Left colon (tissue), 2 donors: Measurements from ENCODE around the gene GSTO1. TPM values are rescaled to one million over a fixed set of nuclear protein-coding genes. Genes with fewer than 3 reads are reported as not detected.
A peak's percentile ranks its signal among the peaks of the same experiment; 100 is the strongest.
"Not testable (repeated sequence)": the region's sequence is repeated elsewhere in the genome, so short reads cannot be mapped to it uniquely, and the experiment has no call there.

Source experiments
- ATAC-seq: fragments of 200-7000 bp; cut with Tn5 transposase; one replicate; pipeline ENCODE4 v1.9.1; 2020; ENCODE audit warnings: mild to moderate bottlenecking, moderate library complexity
- DNase-seq, 2 donors: peaks; one replicate each; pipeline ENCODE4 v3.0.0-alpha.2; 2020
- intact Hi-C, 2 donors: fragments of 100-400 bp; cut with DNase I in 1 of 2; cut with micrococcal nuclease in 1 of 2; formaldehyde crosslinking; loops; one replicate each; pipeline versions ENCODE4 v1.11.2 to v1.14.0; 2022; cut with DNase I, micrococcal nuclease
- total RNA-seq, 2 donors: library from RNA; stranded (reverse); fragmentation: NEBNext Ultra II Directional; extraction: Animal tissue kit (Norgen Biotek cat#: 25700); gene quantifications; one replicate each; pipeline ENCODE4 v1.2.1, GENCODE V29; 2021
- donor health status: DM: no; HTN: no; CAD: no.
- donor health status: DM: yes; HTN: yes; CAD: no.

Gene GSTO1
- total RNA-seq, 2 donors from 2014 or later: 67.5 to 71.2 TPM

DNA sequence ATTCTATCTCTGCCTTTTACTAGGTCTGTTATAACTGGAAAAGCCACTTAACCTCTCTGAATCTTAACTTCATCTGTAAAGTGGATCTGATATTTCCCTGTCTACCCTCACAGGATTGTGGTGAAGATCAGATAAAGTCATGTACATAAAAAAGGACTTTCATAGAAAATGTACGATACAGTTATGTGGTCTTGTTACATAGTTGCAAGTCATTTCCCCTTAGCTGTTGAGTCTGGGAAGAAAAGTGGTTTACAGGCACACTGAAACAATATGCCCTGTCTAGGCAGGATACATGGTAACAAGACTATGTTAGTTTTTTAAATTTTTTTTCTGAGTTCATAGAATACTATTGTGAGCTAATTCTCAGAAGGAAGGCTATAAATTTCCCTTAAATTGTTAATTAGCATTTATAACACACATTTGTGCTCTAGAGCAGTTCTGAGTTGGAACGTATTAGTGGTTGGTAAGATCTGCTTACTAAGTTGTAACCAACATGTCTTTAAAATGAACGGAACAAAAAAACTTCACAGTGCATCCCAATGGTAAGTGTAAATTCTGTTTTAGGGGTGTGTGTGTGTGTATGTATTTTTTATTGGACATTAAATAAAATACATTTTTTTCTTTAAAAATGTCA, 7.1 kb upstream of the GSTO1 start:
- intact Hi-C loops: no loop called here
- ATAC-seq: no peak
- no peak for DNase-seq

DNA sequence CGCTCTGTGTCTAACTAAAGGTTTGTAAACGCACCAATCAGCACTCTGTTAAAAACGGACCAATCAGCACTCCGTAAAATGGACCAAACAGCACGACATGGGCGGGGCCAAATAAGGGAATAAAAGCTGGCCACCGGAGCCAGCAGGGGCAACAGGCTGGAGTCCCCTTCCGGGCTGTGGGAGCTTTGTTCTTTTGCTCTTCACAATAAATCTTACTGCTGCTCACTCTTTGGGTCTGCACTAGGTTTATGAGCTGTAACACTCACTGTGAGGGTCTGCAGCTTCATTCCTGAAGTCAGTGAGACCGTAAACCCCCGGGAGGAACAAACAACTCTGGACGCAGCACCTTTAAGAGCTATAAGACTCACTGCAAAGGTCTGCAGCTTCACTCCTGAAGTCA, 5.8 kb upstream of the GSTO1 start:
- DNase-seq, ATAC-seq, intact Hi-C loops: not testable (repeated sequence)

DNA sequence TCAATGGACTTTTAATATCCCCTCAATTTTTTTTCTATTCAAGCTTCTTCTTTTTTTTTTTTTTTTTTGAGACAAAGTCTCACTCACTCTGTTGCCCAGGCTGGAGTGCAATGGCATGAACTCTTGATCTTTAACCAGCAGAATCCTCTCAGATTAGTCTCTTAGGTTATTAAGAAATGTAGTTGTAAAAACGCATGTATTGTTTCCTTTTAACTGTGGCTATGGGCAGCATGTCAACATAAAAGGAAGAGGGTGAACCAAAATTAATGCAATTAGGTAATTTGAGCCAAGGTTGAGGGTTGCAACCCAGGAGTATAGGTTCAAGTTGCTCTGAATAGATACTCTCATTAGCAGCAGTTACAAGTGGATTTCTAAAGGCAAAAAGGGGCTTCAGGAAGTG, 4.3 kb upstream of the GSTO1 start:
- ATAC-seq (no peak), DNase-seq (no peak)
- intact Hi-C loops: no loop called here

DNA sequence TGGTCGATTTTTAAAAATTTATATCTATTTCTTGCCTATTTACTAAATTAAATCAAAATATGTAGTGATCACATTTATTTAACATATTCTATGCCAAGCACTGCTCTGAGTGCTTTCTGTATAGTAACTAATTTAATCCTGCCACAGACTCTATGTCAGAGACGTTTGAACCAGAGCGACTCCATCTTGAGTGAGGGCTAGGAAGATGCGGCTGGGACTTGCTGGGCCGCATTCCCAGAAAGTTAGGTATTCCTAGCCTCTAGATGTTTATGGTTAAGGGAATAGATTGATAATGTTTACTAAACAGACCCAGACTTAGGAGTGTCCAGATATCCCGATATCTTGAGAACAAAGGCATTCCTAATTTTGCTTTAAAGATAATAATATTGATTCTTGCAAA, 3.2 kb upstream of the GSTO1 start:
- ATAC-seq: no peak
- intact Hi-C loops: no loop called here
- DNase-seq: no peak

DNA sequence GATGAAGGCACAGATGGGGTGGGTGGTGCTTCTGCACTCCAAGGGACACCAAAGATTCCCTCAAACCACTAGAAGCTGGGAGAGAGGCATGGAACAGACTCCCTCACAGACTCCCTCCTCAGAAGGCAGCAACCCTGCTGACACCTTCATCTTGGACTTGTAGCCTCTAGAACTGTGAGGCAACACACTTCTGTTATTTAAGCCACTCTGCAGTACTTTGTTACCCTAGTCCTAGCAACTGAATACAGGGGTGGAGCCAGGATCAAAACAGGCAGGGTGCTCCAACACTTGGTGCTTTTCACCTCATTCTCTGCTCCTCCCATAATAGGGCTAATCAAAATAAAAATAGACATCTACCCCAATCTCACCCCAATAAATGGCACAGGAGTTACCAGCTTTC, 2.3 kb upstream of the GSTO1 start:
- DNase-seq (no peak), ATAC-seq (no peak)
- intact Hi-C loops: no loop called here

DNA sequence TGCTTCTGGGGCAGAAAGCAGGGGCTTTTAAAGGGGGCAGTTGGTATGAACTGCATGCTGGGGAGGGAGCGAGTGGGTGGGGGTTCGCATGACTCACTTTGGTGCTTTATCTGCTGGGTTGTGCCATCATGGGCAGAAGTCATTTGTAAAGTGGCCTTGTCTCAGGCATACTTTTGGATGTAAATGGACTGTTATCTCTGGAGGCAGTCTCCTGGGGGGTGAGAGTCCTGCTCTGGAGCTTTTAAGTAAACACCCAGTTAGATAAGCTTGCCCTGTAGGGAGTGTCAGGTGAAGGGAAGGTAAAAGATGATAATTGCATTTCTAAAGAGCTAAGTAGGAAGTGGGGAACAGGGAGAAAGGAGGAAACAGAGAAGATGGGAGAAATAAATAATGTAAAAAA, 1.6 kb upstream of the GSTO1 start:
- DNase-seq (no peak), ATAC-seq (peak; percentile 48)
- intact Hi-C loops: no loop called here

DNA sequence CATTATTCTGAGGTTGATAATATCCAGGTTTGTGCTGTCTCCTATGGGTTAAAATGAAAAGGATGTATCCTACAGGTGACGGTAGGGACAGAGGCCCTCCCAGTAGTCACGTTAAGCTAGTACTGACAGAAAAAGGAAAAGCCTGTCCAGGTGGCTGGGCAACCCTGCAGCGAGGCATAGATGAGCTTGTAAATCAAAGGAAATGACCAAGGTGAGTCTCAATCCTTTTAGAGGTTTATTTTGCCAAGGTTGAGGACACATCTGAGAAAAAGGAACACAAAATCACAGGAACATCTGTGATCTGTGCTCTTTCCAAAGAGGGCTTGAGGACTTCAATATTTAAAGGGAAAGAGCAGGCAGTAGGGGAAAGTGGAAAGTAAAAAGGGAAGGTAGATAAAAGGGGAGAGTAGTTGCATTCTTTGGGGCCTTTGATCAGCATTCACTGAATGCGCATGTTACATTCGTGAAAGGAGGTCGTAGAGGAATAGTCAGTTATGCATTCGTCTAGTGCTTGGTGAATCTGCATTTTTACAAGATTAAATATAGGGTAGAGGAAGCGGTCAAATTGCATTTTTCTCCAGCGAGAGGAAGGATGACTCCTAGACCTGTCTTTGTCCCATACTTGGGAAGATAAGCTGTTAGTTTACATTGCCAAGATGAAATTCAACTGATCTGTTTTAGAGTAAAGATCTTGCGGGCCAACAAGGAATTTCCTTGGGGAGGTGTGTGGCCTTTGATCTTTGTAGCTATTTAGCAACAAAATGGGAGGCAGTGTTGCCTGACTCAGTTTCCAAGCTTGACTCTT, 884 bp upstream of the GSTO1 start:
- intact Hi-C loops: no loop called here
- no peak for DNase-seq
- no peak for ATAC-seq

DNA sequence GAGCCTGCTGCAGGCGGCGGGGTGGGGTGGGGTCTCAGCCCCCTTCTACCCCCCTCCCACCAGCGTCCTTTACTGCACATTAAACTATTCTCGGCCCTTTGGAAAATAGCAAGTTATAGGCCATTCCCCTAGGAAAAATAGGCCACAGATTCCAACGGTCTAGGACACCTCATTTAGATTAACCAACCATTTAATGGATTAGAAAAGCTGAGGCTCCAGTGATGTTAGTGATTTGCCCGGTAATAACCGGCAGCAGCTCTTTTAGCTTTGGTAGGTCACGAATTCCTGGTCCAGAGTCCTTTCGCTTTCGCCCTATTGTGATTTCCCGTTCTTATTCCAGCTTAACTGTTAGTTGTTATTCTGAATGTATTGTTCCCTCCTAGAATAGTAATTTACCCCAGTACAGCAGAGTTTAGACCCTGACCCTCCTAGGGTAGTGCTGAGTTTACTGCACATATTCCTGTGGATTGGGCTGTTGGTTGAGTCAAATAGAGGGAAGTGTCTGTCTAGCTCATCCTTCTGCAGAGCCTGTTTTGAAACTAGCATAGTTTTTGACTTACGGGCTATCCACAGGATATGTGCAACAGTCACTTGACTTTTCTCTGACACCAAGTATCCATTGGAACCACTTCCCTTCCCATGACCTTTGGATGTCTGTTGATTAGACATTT, 754 bp downstream of the GSTO1 start:
- peak; percentile 72 for ATAC-seq
- intact Hi-C loops: no loop called here
- DNase-seq: peak in 1 of 2 donors; percentile 32

DNA sequence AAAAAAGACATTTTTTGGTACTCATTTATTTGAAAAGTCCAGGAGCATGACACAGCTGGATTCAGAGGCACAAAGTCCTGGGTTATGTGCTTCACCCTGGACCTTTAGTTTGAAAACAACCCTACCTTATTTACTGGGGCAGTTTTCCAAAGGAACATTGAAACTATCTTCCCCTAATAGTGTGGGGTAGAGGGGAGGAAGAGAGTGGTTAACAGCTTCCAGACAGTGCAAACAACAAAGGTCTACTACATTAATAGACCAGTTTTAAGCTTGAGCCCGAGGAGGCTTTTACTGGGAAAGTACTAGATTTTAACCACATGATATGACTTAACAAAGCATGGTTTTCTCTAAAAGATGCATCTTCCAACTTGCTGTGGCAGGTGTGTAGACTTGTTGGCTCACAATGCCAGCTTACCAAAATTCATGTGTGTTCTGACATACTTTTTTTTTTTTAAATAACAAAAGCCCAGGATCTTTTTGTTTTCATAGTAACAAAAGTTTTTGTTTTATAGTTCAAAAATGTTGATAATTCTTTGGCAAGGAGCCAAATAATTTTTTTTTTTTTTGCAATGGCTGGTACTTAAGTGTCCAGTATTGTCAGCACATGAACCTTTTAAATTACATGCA, 1.8 kb downstream of the GSTO1 start:
- DNase-seq (no peak), ATAC-seq (peak; percentile 10)
- intact Hi-C loops: no loop called here

DNA sequence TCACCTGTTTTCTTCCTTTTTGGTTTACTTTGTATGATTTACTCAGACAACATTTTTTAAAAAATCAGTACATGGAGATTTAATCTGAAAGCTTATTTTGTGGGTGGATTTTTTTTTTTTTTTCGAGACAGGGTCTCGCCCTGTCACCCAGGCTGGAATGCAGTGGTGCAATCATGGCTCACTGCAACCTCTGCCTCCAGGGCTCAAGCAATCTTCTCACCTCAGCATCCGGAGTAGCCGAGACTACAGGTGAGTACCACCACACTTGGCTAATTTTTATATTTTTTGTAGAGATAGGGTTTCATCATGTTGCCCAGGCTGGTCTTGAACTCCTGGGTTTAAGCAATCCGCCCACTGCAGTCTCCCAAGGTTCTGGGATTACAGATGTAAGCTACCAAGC, 2.5 kb downstream of the GSTO1 start:
- ATAC-seq (no peak), DNase-seq (no peak)
- intact Hi-C loops: no loop called here

DNA sequence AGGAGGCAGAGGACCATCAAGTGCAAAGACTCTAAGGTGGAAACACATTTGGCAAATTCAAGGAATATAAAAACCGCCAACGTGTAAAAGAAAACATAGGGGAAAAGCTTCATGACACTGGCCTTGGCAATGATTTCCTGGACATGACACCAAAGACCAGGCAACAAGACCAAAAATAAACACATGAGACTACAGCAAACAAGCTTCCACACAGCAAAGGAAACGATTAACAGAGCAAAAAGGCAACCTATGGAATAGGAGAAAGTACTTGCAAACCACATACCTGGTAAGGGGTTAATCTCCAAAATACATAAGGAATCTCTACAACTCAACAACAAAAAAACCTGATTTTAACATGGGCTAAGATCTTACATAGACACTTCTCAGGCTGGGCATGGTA, 3.5 kb downstream of the GSTO1 start:
- intact Hi-C loops: no loop called here
- no peak for DNase-seq
- no peak for ATAC-seq

DNA sequence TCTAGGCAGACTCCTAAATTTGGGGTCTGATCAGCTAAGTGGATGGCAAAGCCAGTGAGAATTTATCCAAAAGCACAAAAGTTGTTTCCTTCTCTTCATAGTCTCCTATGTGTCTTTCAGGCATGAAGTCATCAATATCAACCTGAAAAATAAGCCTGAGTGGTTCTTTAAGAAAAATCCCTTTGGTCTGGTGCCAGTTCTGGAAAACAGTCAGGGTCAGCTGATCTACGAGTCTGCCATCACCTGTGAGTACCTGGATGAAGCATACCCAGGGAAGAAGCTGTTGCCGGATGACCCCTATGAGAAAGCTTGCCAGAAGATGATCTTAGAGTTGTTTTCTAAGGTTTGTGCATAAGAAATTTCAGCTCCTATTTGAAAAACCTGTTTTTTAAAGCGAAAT, 4.8 kb downstream of the GSTO1 start:
- intact Hi-C loops: no loop called here
- ATAC-seq (no peak), DNase-seq (no peak)

DNA sequence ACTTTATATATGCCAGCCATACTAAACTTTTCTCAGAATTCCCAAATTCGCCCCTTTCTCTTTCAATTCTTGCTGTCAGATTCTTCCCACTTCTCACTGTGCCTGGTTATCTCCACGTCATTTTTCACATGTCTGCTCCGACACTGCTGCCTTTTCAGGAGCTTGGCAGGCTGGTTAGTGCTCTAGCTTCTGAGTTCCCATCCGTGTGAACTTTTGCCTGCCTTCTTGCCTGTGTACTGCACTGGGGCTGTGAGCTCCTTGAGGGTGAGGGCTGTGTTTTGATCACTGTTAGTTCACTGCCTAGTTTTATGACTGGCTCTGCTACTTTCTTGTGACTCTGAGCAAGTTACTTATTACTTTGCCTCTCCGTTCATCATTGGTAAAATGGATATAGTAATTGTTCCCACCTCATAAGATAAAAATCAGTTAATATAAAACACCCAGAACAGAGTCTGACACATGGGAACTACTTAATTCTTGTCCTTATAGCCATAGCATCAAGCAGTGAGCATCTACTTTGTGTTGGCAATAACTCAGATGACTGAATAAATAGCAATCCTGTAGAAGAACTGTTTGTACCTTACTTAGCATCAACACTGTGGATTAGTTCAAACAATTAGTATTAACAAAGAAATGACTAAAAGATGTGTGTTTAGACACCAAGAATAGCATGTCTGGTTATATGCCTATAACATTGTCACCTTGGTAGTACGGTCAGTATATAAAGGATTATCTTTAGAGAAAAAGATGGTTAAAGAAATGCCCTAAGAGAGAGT, 5.5 kb downstream of the GSTO1 start:
- intact Hi-C loops: no loop called here
- DNase-seq: no peak
- ATAC-seq: no peak

DNA sequence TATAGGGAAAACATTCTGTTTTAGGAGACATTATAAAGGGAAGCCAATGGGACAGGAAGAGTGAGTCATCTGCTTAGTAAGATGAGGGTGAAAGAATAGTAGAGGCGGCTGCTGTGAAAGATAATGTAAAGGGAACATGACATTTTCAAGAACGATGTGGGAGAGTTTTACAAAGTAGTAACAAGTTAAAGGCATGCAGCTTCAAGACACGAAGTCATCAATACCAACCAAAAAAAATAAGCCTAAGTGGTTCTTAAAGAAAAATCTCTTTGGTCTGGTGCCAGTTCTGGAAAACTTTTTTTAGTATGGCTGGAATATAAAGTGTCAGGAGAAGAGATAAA, 6.1 kb downstream of the GSTO1 start:
- intact Hi-C loops: no loop called here
- no peak for ATAC-seq
- no peak for DNase-seq

DNA sequence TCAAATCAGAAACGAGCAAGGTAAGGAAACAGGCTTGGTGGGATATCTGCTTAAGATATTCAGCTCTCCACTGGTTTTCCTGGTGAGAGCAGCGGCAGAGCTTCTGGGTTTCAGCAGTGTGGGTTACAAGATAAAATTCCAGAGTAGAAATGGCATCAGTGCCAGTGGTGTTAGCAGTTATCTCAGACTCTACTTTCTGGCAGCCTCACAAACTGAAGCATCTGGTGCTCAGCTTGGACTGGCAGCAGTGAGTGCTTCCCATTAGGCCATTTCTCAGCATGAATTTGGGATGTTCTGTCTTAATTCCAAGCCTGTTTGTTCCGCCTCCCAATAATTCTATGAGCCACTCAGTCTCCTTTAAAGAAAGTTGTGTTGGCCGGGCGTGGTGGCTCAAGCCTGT, 7.4 kb downstream of the GSTO1 start:
- intact Hi-C loops: no loop called here
- ATAC-seq: no peak

DNA sequence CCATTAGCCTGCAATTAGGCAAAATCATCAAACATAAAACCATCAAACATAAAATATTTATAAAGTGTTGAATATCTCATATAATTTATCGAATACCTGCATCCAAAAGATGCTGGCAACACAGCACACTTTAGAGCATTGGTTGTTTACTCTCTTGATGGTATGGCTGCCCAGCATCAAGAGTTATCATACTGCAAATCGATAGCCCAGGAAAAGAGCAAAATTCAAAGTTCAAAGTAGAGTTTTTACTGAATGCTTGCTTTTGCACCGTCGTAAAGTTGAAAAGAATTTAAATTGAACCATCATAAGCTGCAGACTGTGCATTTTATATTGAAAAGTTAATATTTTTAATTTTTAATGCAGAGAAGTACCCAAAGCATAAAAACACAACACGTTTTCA, 10.1 kb downstream of the GSTO1 start:
- intact Hi-C loops: no loop called here
- ATAC-seq (no peak), DNase-seq (no peak)

More for the DNA sequence above, 7.4 kb downstream of the GSTO1 start:
- no peak for DNase-seq

DNA sequence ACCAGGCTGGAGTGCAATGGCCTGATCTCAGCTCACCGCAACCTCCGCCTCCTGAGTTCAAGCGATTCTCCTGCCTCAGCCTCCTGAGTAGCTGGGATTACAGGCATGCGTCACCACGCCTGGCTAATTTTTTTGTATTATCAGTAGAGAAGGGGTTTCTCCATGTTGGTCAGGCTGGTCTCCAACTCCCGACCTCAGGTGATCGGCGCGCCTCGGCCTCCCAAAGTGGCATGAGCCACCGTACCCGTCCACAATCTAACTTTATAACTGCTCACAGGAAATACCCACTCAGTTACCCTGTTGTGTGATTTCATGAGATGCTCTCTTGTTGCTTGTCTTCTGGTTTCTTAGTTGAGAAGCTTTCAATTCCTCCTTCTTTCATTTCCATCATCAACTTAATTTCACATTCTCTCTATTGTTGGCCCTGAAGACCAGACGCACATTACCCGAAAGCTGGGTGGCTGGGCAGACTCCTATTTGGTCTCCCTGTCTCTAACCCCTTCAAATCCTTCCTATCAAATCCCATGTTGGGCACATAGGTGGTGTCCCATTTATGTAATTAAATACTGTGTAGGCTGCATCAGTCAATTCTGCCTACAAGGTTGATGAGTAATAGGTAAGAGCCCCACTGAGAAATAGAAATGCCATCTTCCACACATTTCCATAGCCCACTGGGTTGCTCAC, 13.2 kb downstream of the GSTO1 start:
- intact Hi-C loops: no loop called here
- ATAC-seq: no peak
- no peak for DNase-seq

DNA sequence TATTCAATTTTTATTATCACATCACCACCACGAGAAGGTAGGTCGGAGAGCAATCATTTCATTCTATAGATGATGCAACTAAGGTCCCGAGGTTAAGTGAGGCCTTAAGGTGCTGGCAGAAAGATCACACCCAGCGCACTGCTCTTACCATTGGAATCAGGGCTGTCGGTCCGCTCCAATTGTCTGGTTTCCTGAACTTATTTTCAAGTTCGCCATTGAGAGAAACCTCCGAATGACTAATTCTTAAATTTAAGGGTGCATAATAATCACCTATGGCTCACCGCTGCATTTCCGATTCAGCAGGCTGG, 13.7 kb downstream of the GSTO1 start:
- ATAC-seq: peak; percentile 12
- intact Hi-C loops: no loop called here
- no peak for DNase-seq
